ENCODE measurements around the gene C10orf62. TPM values are rescaled to one million over a fixed set of nuclear protein-coding genes. Genes with fewer than 3 reads are reported as not detected.
"Not testable (repeated sequence)": the region's sequence is repeated elsewhere in the genome, so short reads cannot be mapped to it uniquely, and the experiment has no call there.

The C10orf62 gene
- polyA plus RNA-seq, 10 donors = 0.17 TPM; not detected in 9

DNA sequence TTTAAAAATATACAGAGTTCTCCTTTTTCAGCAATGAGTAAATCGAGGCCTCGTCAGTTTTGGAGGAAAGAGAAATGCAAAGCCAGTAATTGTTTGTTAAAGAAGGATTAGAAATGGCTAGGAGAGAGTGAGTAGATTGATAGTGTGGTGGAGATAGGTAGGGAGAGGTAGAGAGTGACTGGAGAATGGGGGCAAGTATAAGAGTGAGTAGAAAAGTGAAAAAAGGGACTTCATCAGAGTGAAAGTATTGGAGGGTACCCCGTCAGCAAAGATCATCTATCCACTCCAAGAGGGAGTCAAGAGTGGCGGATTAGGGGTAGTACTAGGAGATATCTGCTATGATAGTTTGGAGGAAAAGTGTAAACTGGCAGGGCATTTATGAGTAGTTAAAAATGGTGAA, 26.2 kb upstream of the C10orf62 start:
- no peak for DNase-seq

DNA sequence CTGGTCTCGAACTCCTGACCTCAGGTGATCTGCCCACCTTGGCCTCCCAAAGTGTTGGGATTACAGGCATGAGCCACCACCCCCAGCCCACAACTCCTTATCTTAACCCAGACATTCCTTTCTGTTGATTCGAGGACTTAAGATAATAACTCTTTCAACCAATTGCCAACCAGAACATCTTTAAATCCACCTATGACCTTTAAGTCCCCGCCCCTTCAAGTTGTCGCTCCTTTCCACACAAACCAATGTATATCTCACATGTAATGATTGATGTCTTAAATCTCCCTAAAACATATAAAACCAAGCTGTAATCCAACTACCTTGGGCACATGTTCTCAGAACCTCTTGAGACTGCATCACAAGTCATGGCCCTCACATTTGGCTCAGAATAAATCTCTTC, 24.7 kb upstream of the C10orf62 start:
- DNase-seq = no peak

DNA sequence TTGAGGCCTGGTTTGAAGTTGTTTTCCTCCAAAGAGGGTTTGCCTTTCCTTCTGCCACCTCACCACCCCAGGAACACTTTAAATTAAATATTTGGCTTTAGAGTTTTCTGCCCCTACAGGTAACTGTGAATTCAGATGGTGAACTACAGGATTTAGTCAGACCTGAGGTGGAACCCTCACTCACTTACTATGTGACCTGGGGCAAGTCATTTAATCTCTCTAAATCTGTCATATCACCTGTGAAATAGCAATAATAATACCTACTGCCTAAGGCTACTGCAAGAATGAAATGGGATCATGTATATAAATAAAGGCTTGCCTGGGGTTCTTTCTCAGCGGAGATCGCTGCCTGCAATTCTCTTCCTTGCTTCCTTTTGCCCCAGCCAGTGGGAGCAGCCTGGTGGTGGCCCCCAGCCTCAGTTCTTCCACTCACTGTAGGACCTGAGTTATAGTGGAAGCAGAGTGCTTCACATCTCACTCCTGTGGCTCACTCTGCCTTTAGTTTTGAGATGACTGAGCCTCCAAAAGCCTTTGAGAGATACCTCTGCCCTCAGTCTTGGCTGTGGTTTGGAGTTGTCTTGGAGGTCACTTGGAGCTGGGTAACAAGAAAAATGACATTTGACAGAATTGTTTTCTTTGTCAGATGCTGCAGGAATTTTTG, 23.1 kb upstream of the C10orf62 start:
- DNase-seq = no peak

DNA sequence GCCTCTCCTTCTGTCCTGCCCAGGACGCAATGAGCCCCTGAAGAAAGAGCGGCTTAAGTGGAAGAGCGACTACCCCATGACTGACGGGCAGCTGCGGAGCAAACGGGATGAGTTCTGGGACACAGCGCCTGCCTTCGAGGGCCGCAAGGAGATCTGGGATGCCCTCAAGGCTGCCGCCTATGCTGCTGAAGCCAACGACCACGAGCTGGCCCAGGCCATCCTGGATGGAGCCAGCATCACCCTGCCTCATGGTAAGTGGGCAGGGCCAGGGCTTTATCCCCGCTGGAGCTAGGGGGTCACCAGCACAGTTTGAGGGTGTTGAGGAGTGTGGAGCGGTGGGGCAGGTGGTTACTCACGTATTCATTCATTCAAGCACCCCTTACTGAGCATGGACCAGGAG, 21.6 kb upstream of the C10orf62 start:
- DNase-seq = no peak

- no peak for DNase-seq
Measured at GRCh38 chr10:97570146-97570788, 19.3 kb upstream of the C10orf62 start.

GRCh38 chr10:97570789-97571471, 18.6 kb upstream of the C10orf62 start:
- peak in 2 of 3 donors; percentile 54 to 64 for DNase-seq

GRCh38 chr10:97571622-97572021, 17.9 kb upstream of the C10orf62 start:
- no peak for DNase-seq

DNA sequence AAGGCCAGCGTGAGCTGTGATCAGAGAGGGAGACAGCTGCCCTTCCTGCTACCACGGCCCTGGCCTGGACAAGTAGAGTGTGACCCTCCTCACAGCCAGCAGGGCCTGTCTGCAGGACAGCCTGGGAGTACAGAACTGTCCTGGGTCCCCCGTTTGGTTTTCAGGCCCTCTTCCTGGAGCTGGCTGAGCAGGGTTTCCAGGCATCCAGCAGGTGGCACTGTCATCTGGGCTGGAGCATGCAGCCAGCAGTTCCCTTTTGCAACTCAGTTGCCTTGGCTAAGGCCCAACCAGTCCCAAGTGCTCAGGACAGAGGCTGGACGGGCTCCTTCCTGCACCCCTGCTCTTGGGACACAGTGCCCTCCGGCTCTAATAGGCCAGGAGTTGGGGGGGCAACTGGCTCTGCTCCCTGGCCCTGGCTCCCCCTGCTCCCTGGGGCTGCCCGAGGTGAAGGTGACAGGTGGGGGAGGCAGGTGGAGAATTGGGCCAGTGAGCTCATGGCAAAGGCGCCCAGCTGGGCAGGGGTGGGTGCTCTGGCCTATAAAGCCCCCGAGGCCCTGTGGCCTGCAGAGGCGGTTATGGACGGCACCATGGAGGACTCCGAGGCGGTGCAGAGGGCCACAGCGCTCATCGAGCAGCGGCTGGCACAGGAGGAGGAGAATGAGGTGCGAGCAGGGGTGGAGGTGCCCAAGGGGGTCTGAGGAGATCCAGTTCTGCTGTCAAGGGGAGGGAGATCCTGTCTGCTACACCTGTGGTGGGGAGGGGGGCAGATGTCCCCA, 17.1 kb upstream of the C10orf62 start, which contains the start of gene ANKRD2:
Gene ANKRD2, plus strand, starts transcription at position 566 of the 776 bp plus-strand sequence. Its CDS starts 10 bp downstream, at position 576.
- peak in 2 of 3 donors; percentile 76 to 84 for DNase-seq

GRCh38 chr10:97573021-97573420, 16.5 kb upstream of the C10orf62 start:
- DNase-seq = no peak

DNA sequence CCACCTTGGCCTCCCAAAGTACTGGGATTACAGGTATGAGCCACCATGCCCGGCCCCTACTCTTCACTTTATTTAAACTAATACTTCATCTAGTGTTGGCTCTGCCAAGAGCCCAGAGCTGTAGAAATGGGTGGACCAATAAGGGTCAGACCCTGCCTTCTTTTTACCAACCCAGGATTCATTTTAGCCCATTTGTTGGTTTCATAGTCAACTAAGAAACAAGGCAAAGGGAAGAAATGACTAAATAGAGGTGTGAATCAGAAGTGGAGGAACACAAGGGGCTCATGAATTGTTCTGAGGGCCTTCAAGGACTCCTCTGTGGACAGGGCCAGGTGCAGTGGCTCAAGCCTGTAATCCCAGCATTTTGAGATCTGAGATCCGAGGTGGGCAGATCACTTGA, 15.8 kb upstream of the C10orf62 start:
- no peak for DNase-seq

- DNase-seq = peak in 2 of 3 donors; percentile 34 to 70
Measured at GRCh38 chr10:97574374-97575126, 15.0 kb upstream of the C10orf62 start.

DNA sequence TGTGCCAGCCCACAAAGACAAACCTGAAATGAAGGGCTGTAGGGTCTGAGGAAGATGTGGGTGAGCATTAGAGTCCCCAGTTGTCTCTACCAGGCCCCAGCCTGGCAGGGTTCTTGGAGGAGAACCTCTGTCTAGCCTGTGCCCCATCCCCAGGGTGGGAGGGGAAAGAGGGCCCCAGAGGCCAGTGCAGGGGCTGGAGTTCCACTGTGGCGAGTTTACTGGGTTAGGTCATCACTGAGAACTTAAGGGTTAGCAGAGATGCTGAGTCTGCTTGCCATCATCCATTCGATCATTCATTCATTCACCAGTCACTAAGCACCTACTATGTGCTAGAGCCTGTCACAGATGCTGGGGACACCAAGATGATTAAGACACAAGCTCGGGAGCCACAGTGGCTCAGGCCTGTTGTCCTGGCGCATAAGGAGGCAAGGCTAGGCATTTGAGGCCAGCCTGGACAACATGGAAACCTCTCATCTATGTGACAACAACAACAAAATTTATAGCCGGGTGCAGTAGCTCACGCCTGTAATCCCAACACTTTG, 14.3 kb upstream of the C10orf62 start:
- no peak for DNase-seq

GRCh38 chr10:97576487-97576886, 13.0 kb upstream of the C10orf62 start:
- DNase-seq = not testable (repeated sequence)

DNA sequence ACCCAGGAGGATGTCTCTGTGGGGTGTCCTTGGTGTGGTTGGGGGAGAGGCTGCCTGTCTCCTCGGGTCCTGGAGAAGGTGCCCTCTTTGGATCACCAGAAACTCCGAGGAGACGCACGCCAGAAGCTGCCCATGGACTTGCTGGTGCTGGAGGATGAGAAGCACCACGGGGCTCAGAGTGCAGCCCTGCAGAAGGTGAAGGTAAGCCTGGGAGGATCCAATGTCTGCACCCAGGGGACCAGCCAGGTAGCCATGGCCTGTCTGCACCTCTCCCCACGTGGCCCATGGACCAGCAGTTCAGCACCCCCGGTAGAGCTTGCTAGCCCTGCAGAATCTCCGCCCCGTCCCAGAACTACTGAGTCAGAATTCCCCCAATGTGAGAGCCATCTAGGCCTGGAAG, 11.8 kb upstream of the C10orf62 start:
- DNase-seq = no peak

DNA sequence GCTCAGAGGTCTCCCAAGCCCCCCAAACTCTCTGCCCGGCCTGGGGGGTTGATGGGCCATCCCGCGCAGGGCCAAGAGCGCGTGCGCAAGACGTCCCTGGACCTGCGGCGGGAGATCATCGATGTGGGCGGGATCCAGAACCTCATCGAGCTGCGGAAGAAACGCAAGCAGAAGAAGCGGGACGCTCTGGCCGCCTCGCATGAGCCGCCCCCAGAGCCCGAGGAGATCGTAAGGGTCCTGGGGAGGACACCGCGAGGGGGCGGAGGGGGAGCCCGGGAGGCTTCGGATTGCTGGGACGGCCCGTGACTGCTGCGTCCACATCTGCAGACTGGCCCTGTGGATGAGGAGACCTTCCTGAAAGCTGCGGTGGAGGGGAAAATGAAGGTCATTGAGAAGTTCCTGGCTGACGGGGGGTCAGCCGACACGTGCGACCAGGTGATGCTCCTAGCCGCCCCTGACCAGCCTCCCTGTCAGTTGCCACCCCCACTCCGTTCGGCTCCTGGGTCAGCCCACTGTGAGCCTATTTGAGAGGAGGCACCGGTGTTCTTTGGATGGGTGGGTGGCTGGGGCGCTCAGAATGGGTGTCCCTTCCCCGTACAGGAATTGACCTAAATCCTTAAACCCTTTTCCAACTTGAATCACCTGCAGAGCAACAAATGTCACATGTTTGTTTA, 11.2 kb upstream of the C10orf62 start:
- no peak for DNase-seq

DNA sequence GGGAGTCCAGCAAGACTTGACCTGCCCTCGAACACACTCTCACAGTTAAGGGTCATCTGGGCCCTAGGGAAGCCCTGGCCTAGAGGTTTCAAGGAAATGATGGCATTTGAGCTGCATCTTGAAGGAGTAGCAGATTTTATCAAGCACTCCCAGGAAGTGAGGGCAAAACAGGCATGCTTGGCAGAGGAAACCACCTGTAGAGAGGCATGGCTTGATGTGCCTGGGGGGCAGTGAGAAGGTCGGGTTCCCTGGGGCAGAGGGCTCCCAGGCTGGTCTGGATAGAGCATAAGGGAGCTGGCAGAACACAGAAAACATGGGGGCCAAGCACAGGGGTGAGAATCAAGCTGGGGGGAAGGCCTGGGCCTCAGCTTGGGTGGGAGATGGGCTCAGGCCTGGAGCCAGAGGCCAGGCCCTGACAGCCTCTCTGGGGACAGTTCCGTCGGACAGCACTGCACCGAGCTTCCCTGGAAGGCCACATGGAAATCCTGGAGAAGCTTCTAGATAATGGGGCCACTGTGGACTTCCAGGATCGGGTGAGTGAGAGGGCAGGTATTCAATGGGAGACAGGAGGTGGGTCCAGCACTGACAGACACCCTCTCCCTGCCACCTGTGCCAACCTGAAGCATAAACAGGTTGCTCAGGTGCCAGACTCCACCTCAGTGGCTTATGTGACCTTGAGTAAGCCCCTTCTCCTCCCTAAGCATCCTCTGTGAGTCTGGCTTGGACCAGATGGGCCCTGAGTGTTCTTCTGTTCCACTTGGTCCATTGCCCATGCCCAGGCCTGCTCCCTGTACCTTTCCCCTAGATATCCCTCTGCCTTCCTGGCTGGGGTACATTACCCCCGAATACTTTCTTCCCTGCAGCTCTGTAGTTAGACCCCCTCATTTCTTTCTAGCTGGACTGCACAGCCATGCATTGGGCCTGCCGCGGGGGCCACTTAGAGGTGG, 8.8 kb upstream of the C10orf62 start:
- DNase-seq = no peak

GRCh38 chr10:97582169-97582568, 7.4 kb upstream of the C10orf62 start:
- no peak for DNase-seq

DNA sequence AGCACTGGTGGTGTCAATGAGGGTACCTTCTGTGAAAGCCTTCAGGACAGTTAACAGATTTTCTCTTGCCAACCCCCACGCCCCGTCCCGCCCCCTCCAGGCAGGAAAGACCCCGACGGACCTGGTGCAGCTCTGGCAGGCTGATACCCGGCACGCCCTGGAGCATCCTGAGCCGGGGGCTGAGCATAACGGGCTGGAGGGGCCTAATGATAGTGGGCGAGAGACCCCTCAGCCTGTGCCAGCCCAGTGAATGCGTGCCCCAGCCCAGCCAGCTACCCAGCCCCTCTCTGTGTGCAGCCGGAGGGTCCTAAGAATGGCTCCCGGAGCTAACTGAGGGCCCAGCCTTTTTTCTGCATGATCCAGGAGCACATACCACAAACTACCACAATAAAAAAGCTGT, 6.0 kb upstream of the C10orf62 start:
- DNase-seq = no peak
